Measurements from ENCODE around the gene NDEL1.

- TF ChIP-seq, protein P1, sequence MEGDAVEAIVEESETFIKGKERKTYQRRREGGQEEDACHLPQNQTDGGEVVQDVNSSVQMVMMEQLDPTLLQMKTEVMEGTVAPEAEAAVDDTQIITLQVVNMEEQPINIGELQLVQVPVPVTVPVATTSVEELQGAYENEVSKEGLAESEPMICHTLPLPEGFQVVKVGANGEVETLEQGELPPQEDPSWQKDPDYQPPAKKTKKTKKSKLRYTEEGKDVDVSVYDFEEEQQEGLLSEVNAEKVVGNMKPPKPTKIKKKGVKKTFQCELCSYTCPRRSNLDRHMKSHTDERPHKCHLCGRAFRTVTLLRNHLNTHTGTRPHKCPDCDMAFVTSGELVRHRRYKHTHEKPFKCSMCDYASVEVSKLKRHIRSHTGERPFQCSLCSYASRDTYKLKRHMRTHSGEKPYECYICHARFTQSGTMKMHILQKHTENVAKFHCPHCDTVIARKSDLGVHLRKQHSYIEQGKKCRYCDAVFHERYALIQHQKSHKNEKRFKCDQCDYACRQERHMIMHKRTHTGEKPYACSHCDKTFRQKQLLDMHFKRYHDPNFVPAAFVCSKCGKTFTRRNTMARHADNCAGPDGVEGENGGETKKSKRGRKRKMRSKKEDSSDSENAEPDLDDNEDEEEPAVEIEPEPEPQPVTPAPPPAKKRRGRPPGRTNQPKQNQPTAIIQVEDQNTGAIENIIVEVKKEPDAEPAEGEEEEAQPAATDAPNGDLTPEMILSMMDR (IDR thresholded peaks at IDR 0.05; ENCODE audit: low read length): no peak
- no peak for TF ChIP-seq EZH2 (IDR thresholded peaks at IDR 0.05; ENCODE audit: borderline replicate concordance, low read length)
Observed at GRCh38 chr17:8473451-8474192, 37.9 kb downstream of the NDEL1 start.
